CD14-positive monocyte (primary cell): ENCODE data around the gene HOXB5. TPM values are rescaled to one million over a fixed set of nuclear protein-coding genes. Genes with fewer than 3 reads are reported as not detected.

Experiments
- DNase-seq, 3 donors: peaks; one replicate each; pipeline ENCODE4 v3.0.0-alpha.2; 2011 to 2022
- H2AFZ ChIP-seq: 2 replicates; pipeline ENCODE4 v1.6.0; 2012; ENCODE audit warnings: mild to moderate bottlenecking, low read depth, low read length, inconsistent platforms; ENCODE audit not compliant: insufficient read depth, poor library complexity, severe bottlenecking
- H3K27ac ChIP-seq, 2 donors: 1 replicate in 1 of 2; 2 replicates in 1 of 2; pipeline ENCODE4 v1.5.1; 2012 to 2013; ENCODE audit warnings: low read length in 2 of 2, control low read depth in 1 of 2, inconsistent platforms in 1 of 2, low read depth in 1 of 2, mild to moderate bottlenecking in 1 of 2
- H3K27me3 ChIP-seq, 2 donors: one replicate each; pipeline versions ENCODE4 v1.6.0 to v1.6.1; 2011 to 2013; ENCODE audit warnings: low read length in 2 of 2; ENCODE audit not compliant: control insufficient read depth in 2 of 2, insufficient read depth in 2 of 2
- H3K36me3 ChIP-seq, 2 donors: replicated peaks in 1 of 2; 1 replicate in 1 of 2; 2 replicates in 1 of 2; pipeline versions ENCODE4 v1.5.1 to v1.6.1; 2012 to 2013; ENCODE audit warnings: low read length in 2 of 2, control low read depth in 1 of 2, inconsistent platforms in 1 of 2, mild to moderate bottlenecking in 1 of 2; ENCODE audit not compliant: insufficient read depth in 2 of 2, control insufficient read depth in 1 of 2
- H3K4me1 ChIP-seq, 2 donors: 1 replicate in 1 of 2; 2 replicates in 1 of 2; pipeline versions ENCODE4 v1.5.1 to v1.6.1; 2012 to 2013; ENCODE audit warnings: low read length in 2 of 2, control low read depth in 1 of 2, inconsistent platforms in 1 of 2, mild to moderate bottlenecking in 1 of 2, moderate library complexity in 1 of 2; ENCODE audit not compliant: insufficient read depth in 2 of 2, control insufficient read depth in 1 of 2
- H3K4me2 ChIP-seq: replicated peaks from 2 replicates; pipeline ENCODE3; 2012; ENCODE audit warnings: low read length, moderate library complexity, mild to moderate bottlenecking; ENCODE audit not compliant: poor library complexity, severe bottlenecking; ENCODE audit errors: extremely low read depth
- H3K4me3 ChIP-seq, 3 experiments: fragments of 200-600 bp in 1 of 3; sonication (generic) in 1 of 3; replicated peaks in 1 of 3; 1 replicate in 2 of 3; 2 replicates in 1 of 3; pipeline ENCODE4 v1.5.1; 2011 to 2013; ENCODE audit warnings: low read length in 3 of 3, mild to moderate bottlenecking in 3 of 3, control low read depth in 2 of 3, low read depth in 2 of 3, inconsistent platforms in 1 of 3, moderate library complexity in 1 of 3
- H3K79me2 ChIP-seq: 2 replicates; pipeline ENCODE4 v1.6.0; 2012; ENCODE audit warnings: mild to moderate bottlenecking, control low read depth, inconsistent platforms, low read length, moderate library complexity; ENCODE audit not compliant: insufficient read depth
- H3K9ac ChIP-seq: 2 replicates; pipeline ENCODE4 v1.6.0; 2017; ENCODE audit warnings: low read length, mild to moderate bottlenecking; ENCODE audit not compliant: insufficient read depth, poor library complexity, severe bottlenecking
- H3K9me3 ChIP-seq, 2 donors: replicated peaks in 1 of 2; 1 replicate in 1 of 2; 2 replicates in 1 of 2; pipeline versions ENCODE4 v1.5.1 to v1.6.1; 2012 to 2013; ENCODE audit warnings: low read length in 2 of 2, control low read depth in 1 of 2; ENCODE audit not compliant: control insufficient read depth in 1 of 2, insufficient read depth in 1 of 2
- H4K20me1 ChIP-seq: 2 replicates; pipeline ENCODE4 v1.6.0; 2012; ENCODE audit warnings: mild to moderate bottlenecking, low read length, control low read depth, moderate library complexity; ENCODE audit not compliant: insufficient read depth
- H3K27ac Mint-ChIP-seq, 7 donors: one replicate each; pipeline ENCODE4 v1.8.0; 2020; ENCODE audit warnings: mild to moderate bottlenecking in 7 of 7, mixed read lengths in 7 of 7, moderate library complexity in 6 of 7, inconsistent platforms in 2 of 7
- H3K27me3 Mint-ChIP-seq, 3 donors: one replicate each; pipeline ENCODE4 v1.8.0; 2021 to 2022; ENCODE audit warnings: low read depth in 3 of 3, mild to moderate bottlenecking in 3 of 3, mixed read lengths in 3 of 3, moderate library complexity in 3 of 3, inconsistent platforms in 1 of 3
- H3K36me3 Mint-ChIP-seq, 2 donors: one replicate each; pipeline ENCODE4 v1.8.0; 2020; ENCODE audit warnings: mixed read lengths in 2 of 2, inconsistent platforms in 1 of 2, mild to moderate bottlenecking in 1 of 2
- H3K4me1 Mint-ChIP-seq: one replicate; pipeline ENCODE4 v1.8.0; 2020; ENCODE audit warnings: mild to moderate bottlenecking, mixed read lengths
- H3K4me3 Mint-ChIP-seq, 2 donors: one replicate each; pipeline ENCODE4 v1.8.0; 2020; ENCODE audit warnings: mild to moderate bottlenecking in 2 of 2, mixed read lengths in 2 of 2, moderate library complexity in 1 of 2
- H3K9me3 Mint-ChIP-seq, 7 donors: one replicate each; pipeline ENCODE4 v1.8.0; 2020 to 2022; ENCODE audit warnings: mixed read lengths in 7 of 7, mild to moderate bottlenecking in 6 of 7, moderate library complexity in 6 of 7, inconsistent platforms in 2 of 7
- WGBS: methylation state at CpG from one replicate; pipeline ENCODE4 v1.1.5; 2013; ENCODE audit warnings: missing lambda C conversion rate; ENCODE audit not compliant: insufficient coverage; 5-methylcytosine and 5-hydroxymethylcytosine counted together
- intact Hi-C, 2 donors: fragments of 100-400 bp; cut with micrococcal nuclease; formaldehyde crosslinking; loops; one replicate each; pipeline versions ENCODE4 v1.15.0 to v1.15.1; 2023
- polyA plus RNA-seq, 3 donors: library from polyadenylated mRNA; depleted of rRNA in 1 of 3; unstranded in 2 of 3; stranded (reverse) in 1 of 3; fragments of 300-500 nt in 2 of 3; fragments of >200 nt in 1 of 3; fragmentation: Illumina TruSeq in 2 of 3; gene quantifications; 1 replicate in 2 of 3; 2 replicates in 1 of 3; pipeline ENCODE4 v1.2.3, GENCODE V29; 2012 to 2021
- TF ChIP-seq, protein P1 (sequence below): fragments of 200-600 bp; IDR thresholded peaks from one replicate; pipeline ENCODE4 v1.8.0; 2022; ENCODE audit warnings: antibody characterized with exemption, mild to moderate bottlenecking

Gene HOXB5
- polyA plus RNA-seq, 3 donors, result not detected

DNA sequence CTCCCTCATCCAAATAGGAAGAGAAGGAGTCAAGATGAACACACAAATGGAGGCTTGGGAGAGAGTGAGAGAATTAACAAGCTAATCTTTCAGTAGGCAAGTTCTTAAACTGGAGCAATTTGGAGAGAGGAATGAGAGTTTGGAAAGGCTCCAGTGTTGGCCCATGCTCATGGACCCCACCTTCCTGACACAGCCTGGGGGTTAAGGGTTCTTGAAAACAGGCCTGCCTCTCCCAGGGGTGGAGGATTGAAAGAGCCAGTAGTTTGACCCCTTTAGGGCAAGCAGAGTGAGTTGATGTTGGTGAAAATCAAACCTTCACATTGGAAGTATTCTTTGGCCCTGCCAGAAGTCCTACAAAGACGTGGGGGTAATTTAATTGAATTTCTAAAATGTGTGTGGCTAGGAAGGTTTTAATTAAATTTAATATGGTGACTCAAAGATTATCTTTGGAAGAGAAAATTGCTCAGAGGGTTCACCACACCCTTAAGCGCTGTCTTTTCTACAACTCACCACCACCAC is 9.3 kb downstream of the HOXB5 start:
- intact Hi-C loops, result no loop called here
- Histone ChIP-seq H3K36me3 (no peaks in the 10 kb centered on the region), H2AFZ (no peak overlapping the region), H3K27me3 (peaks cover 92 to 99% of the 10 kb centered on the region in 2 donors), H3K4me1 (peaks cover 33 to 46% of the 10 kb centered on the region in 2 donors), H3K4me2 (no peak overlapping the region), H3K79me2 (no peaks in the 10 kb centered on the region), H3K9me3 (peaks cover 0 to 18% of the 10 kb centered on the region in 2 donors), H3K27ac (no peak overlapping the region), H3K9ac (no peak overlapping the region), H3K4me3 (no peak overlapping the region), H4K20me1 (no peaks in the 10 kb centered on the region)
- no peak for DNase-seq
- peaks cover 53% of the 10 kb centered on the region for H3K4me1 Mint-ChIP-seq
- peaks cover 14 to 33% of the 10 kb centered on the region in 2 donors for H3K36me3 Mint-ChIP-seq
- no peak overlapping the region for H3K27ac Mint-ChIP-seq
- peaks cover 97 to 100% (median 98%) of the 10 kb centered on the region in 3 donors for H3K27me3 Mint-ChIP-seq
- TF ChIP-seq, protein P1, sequence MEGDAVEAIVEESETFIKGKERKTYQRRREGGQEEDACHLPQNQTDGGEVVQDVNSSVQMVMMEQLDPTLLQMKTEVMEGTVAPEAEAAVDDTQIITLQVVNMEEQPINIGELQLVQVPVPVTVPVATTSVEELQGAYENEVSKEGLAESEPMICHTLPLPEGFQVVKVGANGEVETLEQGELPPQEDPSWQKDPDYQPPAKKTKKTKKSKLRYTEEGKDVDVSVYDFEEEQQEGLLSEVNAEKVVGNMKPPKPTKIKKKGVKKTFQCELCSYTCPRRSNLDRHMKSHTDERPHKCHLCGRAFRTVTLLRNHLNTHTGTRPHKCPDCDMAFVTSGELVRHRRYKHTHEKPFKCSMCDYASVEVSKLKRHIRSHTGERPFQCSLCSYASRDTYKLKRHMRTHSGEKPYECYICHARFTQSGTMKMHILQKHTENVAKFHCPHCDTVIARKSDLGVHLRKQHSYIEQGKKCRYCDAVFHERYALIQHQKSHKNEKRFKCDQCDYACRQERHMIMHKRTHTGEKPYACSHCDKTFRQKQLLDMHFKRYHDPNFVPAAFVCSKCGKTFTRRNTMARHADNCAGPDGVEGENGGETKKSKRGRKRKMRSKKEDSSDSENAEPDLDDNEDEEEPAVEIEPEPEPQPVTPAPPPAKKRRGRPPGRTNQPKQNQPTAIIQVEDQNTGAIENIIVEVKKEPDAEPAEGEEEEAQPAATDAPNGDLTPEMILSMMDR, result no peak
- no CpG with 5 or more reads among the region's 2 CpGs for WGBS
- peaks cover 0 to 36% (median 28%) of the 10 kb centered on the region in 7 donors for H3K9me3 Mint-ChIP-seq
- peak overlapping the region in 1 of 2 donors; percentile 99 for H3K4me3 Mint-ChIP-seq

DNA sequence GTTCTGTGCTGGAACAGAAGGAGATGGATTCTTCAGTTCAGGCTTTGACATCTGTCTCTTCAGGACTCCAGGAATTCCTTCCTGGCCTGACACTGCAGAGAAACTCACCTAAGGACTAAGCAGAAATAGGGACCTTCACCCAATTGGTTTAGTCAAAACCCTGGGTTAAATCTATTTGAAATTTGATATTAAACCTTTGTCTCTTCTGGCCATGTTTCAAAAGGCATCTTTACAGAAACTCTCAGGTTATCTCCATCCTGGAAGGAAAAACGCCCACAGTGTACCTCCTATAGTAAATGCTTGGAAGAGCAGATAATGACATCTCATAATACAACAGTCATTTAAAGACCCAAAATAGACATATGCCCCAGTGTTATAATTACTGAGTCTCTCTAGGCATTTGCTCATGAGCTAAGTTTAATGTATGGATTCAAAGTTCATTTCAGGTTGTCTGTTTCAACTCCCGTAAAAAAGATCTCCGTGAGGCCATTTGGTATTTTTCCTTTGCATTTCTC is 9.8 kb downstream of the HOXB5 start:
- H3K27me3 ChIP-seq, result peaks cover 92 to 99% of the 10 kb centered on the region in 2 donors
- intact Hi-C loops, result no loop called here
- peaks cover 0 to 23% of the 10 kb centered on the region in 2 donors for H3K9me3 ChIP-seq
- H4K20me1 ChIP-seq, result no peaks in the 10 kb centered on the region
- peaks cover 97 to 100% (median 98%) of the 10 kb centered on the region in 3 donors for H3K27me3 Mint-ChIP-seq
- no peak overlapping the region for H3K4me2 ChIP-seq
- TF ChIP-seq, protein P1, result no peak
- peaks cover 3 to 41% (median 29%) of the 10 kb centered on the region in 7 donors for H3K9me3 Mint-ChIP-seq
- no peak overlapping the region for H3K27ac ChIP-seq
- H3K4me1 ChIP-seq, result peaks cover 38 to 51% of the 10 kb centered on the region in 2 donors
- WGBS, result no CpG with 5 or more reads among the region's 3 CpGs
- H3K79me2 ChIP-seq, result no peaks in the 10 kb centered on the region
- no peak overlapping the region for H3K27ac Mint-ChIP-seq
- H3K4me3 ChIP-seq, result no peak overlapping the region
- DNase-seq, result no peak
- no peak overlapping the region for H2AFZ ChIP-seq
- no peak overlapping the region for H3K9ac ChIP-seq
- no peaks in the 10 kb centered on the region for H3K36me3 ChIP-seq
- peak overlapping the region in 1 of 2 donors; percentile 99 for H3K4me3 Mint-ChIP-seq
- H3K36me3 Mint-ChIP-seq, result peaks cover 19 to 38% of the 10 kb centered on the region in 2 donors
- peaks cover 57% of the 10 kb centered on the region for H3K4me1 Mint-ChIP-seq
